Measurements from ENCODE around the gene GPR27. TPM values are rescaled to one million over a fixed set of nuclear protein-coding genes. Genes with fewer than 3 reads are reported as not detected.

Gene GPR27
- total and polyA plus RNA-seq, 2 of the 8 experiments (the other 6 are each of a cell fraction or from before 2014, with no cell fraction given) = 11.3 to 12.5 TPM

- TF ChIP-seq, protein P1, sequence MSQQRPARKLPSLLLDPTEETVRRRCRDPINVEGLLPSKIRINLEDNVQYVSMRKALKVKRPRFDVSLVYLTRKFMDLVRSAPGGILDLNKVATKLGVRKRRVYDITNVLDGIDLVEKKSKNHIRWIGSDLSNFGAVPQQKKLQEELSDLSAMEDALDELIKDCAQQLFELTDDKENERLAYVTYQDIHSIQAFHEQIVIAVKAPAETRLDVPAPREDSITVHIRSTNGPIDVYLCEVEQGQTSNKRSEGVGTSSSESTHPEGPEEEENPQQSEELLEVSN (IDR thresholded peaks at IDR 0.05) = peak; percentile 38
- TF ChIP-seq SP1 (IDR thresholded peaks at IDR 0.05; ENCODE audit: low read depth, low read length) (no peak), TEAD4 (IDR thresholded peaks at IDR 0.05; ENCODE audit: low read depth, low read length) (0 out of 2 replicates have a peak, but pooled peaks have one; percentile 36), RBBP5 (IDR thresholded peaks at IDR 0.05; ENCODE audit: borderline replicate concordance, low read depth, low read length) (peak; percentile 82; the same call in 1 of the 2 replicates), KDM1A (IDR thresholded peaks at IDR 0.05; ENCODE audit: borderline replicate concordance, low read length) (no peak), SRF (IDR thresholded peaks at IDR 0.05; ENCODE audit: low read depth, low read length) (no peak), MAX (IDR thresholded peaks at IDR 0.05) (peak; percentile 94)
These were observed 28.2 kb upstream of the GPR27 start, which contains the start of gene EIF4E3 (continued) for GRCh38 chr3:71725271-71725991.

All from H1 (cell line).